Subcutaneous abdominal adipose tissue (tissue), 5 donors: ENCODE data around the gene PRKRIP1.

Source experiments
- H3K27ac ChIP-seq: one replicate; pipeline ENCODE4 v1.7.0; 2013; ENCODE audit warnings: low read depth, mild to moderate bottlenecking, inconsistent platforms, low read length, moderate library complexity
- H3K27me3 ChIP-seq, 5 donors: one replicate each; pipeline ENCODE4 v1.7.0; 2013; ENCODE audit warnings: low read length in 5 of 5, inconsistent platforms in 1 of 5; ENCODE audit not compliant: control insufficient read depth in 5 of 5, insufficient read depth in 4 of 5
- H3K36me3 ChIP-seq, 5 donors: one replicate each; pipeline ENCODE4 v1.7.0; 2013; ENCODE audit warnings: low read length in 5 of 5; ENCODE audit not compliant: control insufficient read depth in 5 of 5, insufficient read depth in 5 of 5
- H3K4me1 ChIP-seq, 5 donors: one replicate each; pipeline ENCODE4 v1.7.0; 2013; ENCODE audit warnings: low read length in 5 of 5, mild to moderate bottlenecking in 3 of 5, moderate library complexity in 1 of 5; ENCODE audit not compliant: control insufficient read depth in 5 of 5, insufficient read depth in 5 of 5
- H3K4me3 ChIP-seq, 5 donors: one replicate each; pipeline ENCODE4 v1.7.0; 2013; ENCODE audit warnings: low read length in 5 of 5, low read depth in 1 of 5
- H3K9ac ChIP-seq, 5 donors: one replicate each; pipeline ENCODE4 v1.7.0; 2013; ENCODE audit warnings: low read length in 5 of 5, mild to moderate bottlenecking in 4 of 5, moderate library complexity in 3 of 5
- H3K9me3 ChIP-seq, 5 donors: one replicate each; pipeline ENCODE4 v1.7.0; 2013; ENCODE audit warnings: low read length in 5 of 5; ENCODE audit not compliant: control insufficient read depth in 5 of 5
- donor health status: healthy.
- donor health status: healthy.
- donor health status: healthy.
- donor health status: healthy.
- donor health status: healthy.

The PRKRIP1 gene

DNA sequence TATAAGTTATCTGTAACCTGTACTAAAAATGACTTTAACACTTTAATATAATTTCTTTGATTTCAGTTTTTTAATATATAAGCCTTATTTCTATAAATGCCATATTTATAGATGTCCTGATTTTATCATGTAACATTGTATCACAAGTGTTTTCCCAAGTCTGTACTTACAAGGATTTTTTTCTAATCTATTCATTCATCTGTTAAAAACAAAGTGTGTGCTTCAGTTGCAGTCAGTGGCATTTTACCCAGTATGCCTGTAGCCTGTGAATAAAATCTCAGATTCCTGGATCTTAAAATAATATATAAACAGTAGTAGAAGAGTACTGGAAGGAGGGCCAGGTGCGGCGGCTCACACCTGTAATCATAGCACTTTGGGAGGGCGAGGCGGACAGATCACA is 17.4 kb downstream of the PRKRIP1 start:
- Histone ChIP-seq H3K36me3 (peaks cover 4 to 93% (median 59%) of the 10 kb centered on the region in 5 donors), H3K27me3 (no peaks in the 10 kb centered on the region), H3K27ac (no peak overlapping the region), H3K9ac (no peak overlapping the region), H3K9me3 (peaks cover 0 to 6% (median 0%) of the 10 kb centered on the region in 5 donors), H3K4me3 (no peak overlapping the region), H3K4me1 (peaks cover 0 to 5% (median 0%) of the 10 kb centered on the region in 5 donors)

DNA sequence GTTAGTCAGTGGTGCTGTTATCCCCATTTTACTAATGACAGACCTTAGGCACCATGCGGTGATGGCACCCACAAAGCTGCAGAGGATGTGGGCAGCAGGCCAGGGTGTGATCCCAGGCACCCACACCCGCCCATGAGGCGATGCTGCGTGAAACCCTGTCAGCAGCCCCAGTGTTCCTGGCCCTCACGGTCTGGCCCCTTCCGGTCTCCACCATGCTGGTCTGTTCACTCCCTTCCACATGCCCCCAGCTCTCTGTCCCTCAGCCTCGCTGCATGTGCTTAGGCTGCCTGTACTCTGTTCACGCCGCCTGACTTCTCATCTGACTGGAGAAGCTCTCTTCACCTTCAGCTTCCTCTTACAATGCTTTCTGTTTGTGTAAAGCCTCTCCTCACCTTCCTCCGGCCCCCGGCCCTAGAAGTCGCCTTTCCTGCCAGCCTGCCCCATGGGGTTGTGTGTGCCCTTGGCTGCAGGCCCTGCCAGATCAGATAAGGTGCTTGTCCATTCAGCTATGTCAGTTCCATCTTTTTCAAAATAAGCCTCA is 19.6 kb downstream of the PRKRIP1 start:
- Histone ChIP-seq H3K4me1 (peaks cover 0 to 5% (median 0%) of the 10 kb centered on the region in 5 donors), H3K36me3 (peaks cover 7 to 87% (median 57%) of the 10 kb centered on the region in 5 donors)

DNA sequence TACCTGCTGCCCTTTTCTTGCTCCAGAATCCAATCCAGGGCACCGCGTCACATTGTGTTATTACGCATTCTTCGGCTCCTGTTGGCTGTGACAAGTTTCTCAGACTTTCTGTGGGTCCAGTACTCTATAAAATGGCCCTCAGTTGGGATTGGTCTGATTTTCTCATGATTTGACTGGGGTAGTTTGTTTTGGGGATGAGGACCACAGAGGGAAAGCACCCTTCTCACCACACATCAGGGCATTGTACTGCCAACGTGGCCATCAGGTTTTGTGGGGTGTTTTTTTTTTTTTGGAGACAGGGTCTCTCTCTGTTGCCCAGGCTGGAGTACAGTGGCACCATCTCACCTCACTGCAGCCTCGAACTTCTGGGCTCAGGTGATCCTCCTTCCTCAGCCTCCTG is 20.2 kb downstream of the PRKRIP1 start:
- Histone ChIP-seq H3K9ac (no peak overlapping the region), H3K4me3 (no peak overlapping the region), H3K4me1 (peaks cover 0 to 5% (median 0%) of the 10 kb centered on the region in 5 donors), H3K27me3 (no peaks in the 10 kb centered on the region), H3K9me3 (no peaks in the 10 kb centered on the region), H3K27ac (no peak overlapping the region), H3K36me3 (peaks cover 7 to 89% (median 55%) of the 10 kb centered on the region in 5 donors)

More for the DNA sequence above, 19.6 kb downstream of the PRKRIP1 start:
- Histone ChIP-seq H3K9ac (no peak overlapping the region), H3K27ac (no peak overlapping the region), H3K27me3 (no peaks in the 10 kb centered on the region), H3K9me3 (no peaks in the 10 kb centered on the region), H3K4me3 (no peak overlapping the region)

DNA sequence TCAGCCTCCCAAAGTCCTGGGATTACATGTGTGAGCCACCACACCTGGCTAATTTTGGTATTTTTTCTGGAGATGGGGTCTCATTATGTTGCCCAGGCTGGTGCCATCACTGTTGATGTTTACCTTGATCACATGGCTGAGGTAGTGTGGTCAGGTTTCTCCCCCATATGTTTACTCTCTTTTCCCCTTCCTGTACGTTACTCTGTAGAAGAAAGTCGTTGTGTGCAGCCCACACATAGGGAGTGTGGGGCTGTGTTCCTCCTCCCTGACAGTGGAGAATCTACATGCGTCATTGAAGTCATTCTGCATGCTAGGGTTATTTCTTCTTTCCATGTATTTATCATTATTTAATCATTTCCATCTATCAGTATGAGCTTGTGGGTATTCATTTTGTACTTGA is 20.9 kb downstream of the PRKRIP1 start:
- peaks cover 0 to 5% (median 0%) of the 10 kb centered on the region in 5 donors for H3K4me1 ChIP-seq
- no peaks in the 10 kb centered on the region for H3K9me3 ChIP-seq
- H3K4me3 ChIP-seq = no peak overlapping the region
- no peak overlapping the region for H3K27ac ChIP-seq
- H3K36me3 ChIP-seq = peaks cover 7 to 90% (median 52%) of the 10 kb centered on the region in 5 donors
- H3K27me3 ChIP-seq = no peaks in the 10 kb centered on the region
- no peak overlapping the region for H3K9ac ChIP-seq

DNA sequence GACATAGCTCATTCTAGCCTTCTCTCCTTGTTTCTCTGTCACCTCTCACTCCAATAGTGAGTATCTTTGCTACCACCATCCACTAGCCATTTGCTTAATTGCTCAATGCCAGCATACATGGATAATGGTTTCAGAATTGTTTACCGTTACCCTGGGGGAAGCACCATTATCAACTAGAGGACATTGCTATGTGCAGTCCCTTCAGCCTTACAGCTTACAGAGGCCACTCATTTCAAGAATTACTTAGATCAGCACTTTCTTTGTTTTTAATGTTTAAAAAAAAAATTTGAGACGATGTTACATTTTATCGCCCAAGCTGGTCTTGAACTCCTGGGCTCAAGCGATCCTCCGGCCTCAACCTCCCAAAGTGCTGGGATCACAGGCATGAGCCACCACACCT is 22.4 kb downstream of the PRKRIP1 start:
- Histone ChIP-seq H3K9me3 (no peaks in the 10 kb centered on the region), H3K27me3 (no peaks in the 10 kb centered on the region), H3K4me3 (no peak overlapping the region), H3K27ac (no peak overlapping the region), H3K36me3 (peaks cover 7 to 83% (median 47%) of the 10 kb centered on the region in 5 donors), H3K9ac (no peak overlapping the region), H3K4me1 (no peaks in the 10 kb centered on the region)

DNA sequence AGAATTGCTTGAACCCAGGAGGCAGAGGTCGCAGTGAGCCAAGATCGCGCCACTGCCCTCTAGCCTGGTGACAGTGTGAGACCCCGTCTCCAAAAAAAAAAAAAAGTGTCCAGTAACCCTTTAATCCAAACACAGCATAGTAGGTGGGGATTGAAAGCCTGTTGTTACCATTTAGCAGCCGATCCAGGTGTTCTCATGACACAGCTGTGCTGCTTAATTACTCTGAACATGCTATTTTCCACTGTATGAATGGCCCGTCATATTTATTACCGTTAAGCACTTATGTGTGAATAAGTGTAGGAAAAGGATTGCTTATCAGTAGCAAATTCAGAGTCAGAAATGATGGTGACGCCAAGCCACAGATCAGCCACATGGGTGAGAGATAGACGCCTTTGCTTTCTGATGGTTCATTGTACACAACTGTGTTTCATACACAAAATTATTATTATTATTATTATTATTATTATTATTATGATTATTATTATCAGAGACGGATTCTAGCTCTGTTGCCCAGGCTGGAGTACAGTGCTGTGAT is 25.6 kb downstream of the PRKRIP1 start:
- Histone ChIP-seq H3K4me1 (peaks cover 0 to 15% (median 0%) of the 10 kb centered on the region in 5 donors), H3K9ac (no peak overlapping the region), H3K27ac (no peak overlapping the region), H3K27me3 (no peaks in the 10 kb centered on the region), H3K9me3 (no peaks in the 10 kb centered on the region), H3K36me3 (peaks cover 7 to 83% (median 53%) of the 10 kb centered on the region in 5 donors), H3K4me3 (no peak overlapping the region)

DNA sequence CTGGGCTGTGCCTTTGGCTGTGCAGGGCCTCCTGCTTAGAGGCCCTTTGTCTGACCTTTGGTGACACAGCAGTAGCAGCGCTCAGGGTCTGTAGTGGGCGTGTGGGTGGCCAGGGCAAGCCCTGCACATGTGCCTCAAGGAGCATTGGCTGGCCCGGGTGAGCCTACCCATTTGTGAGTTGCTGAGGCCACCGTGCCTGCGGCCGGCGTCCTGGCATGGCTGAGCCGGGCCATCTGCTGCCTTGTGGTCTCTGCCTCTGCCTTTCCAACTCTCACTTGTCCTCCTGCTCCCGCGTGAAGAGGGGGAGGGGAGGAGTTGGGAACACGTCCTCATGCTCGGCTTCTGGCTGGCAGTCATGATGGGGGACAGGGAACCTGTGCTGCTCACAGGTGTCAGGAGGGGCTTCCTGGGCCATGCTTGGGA is 28.0 kb downstream of the PRKRIP1 start:
- H3K9ac ChIP-seq = no peak overlapping the region
- H3K36me3 ChIP-seq = peaks cover 3 to 68% (median 40%) of the 10 kb centered on the region in 5 donors
- no peak overlapping the region for H3K27ac ChIP-seq
- H3K4me3 ChIP-seq = no peak overlapping the region
- H3K4me1 ChIP-seq = peaks cover 0 to 18% (median 0%) of the 10 kb centered on the region in 5 donors
- H3K27me3 ChIP-seq = no peaks in the 10 kb centered on the region
- H3K9me3 ChIP-seq = no peaks in the 10 kb centered on the region

DNA sequence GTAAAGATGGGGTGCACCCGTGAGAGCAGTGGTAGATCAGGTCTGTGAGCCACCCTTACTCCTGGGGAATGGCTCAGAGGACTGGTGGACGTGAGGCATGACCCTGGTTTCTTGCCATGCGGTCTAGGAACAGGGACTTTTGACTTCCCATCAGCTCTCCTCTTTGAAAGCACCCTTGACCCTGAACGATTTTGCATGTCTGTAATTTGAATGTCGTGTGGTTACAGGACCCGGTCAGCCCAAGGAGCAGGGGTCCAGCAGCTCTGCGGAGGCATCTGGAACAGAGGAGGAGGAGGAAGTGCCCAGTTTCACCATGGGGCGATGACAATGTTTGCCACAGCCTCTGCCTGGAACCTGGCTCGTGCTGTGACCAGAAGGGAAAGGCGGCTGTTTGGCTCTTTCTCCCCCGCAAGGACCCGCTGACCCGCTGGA is 28.6 kb downstream of the PRKRIP1 start:
- Histone ChIP-seq H3K9me3 (no peaks in the 10 kb centered on the region), H3K4me3 (no peak overlapping the region), H3K27ac (no peak overlapping the region), H3K4me1 (peaks cover 0 to 18% (median 0%) of the 10 kb centered on the region in 5 donors), H3K27me3 (no peaks in the 10 kb centered on the region), H3K36me3 (peaks cover 0 to 63% (median 37%) of the 10 kb centered on the region in 5 donors), H3K9ac (no peak overlapping the region)

DNA sequence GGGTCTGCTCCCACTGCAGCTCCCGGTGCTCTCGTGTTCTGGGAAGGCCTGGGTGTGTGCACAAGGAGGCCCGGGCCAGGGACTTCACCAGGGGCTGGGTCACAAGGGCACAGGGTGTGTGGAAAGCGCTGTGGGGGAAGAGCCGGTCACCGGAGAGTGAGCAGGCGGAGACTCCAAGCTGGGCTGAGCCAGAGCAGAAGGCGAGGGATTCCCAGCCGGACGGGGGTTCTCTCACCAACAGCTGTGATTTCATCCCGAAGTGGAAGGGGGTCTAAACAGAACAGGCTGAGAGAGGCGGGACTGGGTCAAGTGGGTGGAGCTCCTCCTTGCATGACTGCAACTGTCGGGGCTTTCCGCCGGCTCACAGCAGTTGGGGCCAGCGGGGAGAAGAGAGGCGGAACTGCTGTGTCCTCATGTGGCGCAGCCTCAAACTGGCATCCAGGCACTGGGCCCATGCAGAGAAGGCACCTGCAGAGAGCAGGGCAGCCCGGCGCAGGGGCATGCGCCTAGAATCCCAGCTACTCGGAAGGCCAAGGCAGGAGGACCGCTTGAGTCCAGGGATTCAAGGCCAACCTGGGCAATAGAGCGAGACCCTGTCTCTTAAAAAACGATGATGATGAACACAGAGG is 29.6 kb downstream of the PRKRIP1 start:
- H3K9me3 ChIP-seq = no peaks in the 10 kb centered on the region
- no peaks in the 10 kb centered on the region for H3K27me3 ChIP-seq
- H3K4me1 ChIP-seq = peaks cover 0 to 20% (median 0%) of the 10 kb centered on the region in 5 donors
- H3K36me3 ChIP-seq = peaks cover 0 to 58% (median 35%) of the 10 kb centered on the region in 5 donors
- H3K9ac ChIP-seq = no peak overlapping the region
- H3K4me3 ChIP-seq = peak overlapping the region in 1 of 5 donors; percentile 34
- H3K27ac ChIP-seq = no peak overlapping the region
